Activated naive CD8-positive, alpha-beta T cell treated with anti-CD3 and anti-CD28 coated beads, Interleukin-2, amount 50 U/mL, for 24 hours (primary cell): Measurements from ENCODE around the gene CFAP92.
A peak's percentile ranks its signal among the peaks of the same experiment; 100 is the strongest.
"Not testable (repeated sequence)": the region's sequence is repeated elsewhere in the genome, so short reads cannot be mapped to it uniquely, and the experiment has no call there.

Source experiments
- ATAC-seq: fragments of 150-1000 bp; cut with Tn5 transposase; one replicate; pipeline ENCODE4 v1.10.0; 2021
- DNase-seq: peaks from one replicate; pipeline ENCODE4 v3.0.0; 2021
- H3K27ac Mint-ChIP-seq: one replicate; pipeline ENCODE4 v1.8.0; 2021; ENCODE audit warnings: mild to moderate bottlenecking, mixed read lengths
- H3K27me3 Mint-ChIP-seq: one replicate; pipeline ENCODE4 v1.8.0; 2021; ENCODE audit warnings: mixed read lengths
- H3K36me3 Mint-ChIP-seq: one replicate; pipeline ENCODE4 v1.8.0; 2021; ENCODE audit warnings: low read depth, mixed read lengths
- H3K4me1 Mint-ChIP-seq: one replicate; pipeline ENCODE4 v1.8.0; 2021; ENCODE audit warnings: mixed read lengths
- H3K4me3 Mint-ChIP-seq: one replicate; pipeline ENCODE4 v1.8.0; 2021; ENCODE audit warnings: mild to moderate bottlenecking, moderate library complexity, mixed read lengths
- H3K9me3 Mint-ChIP-seq: one replicate; pipeline ENCODE4 v1.8.0; 2021; ENCODE audit warnings: mixed read lengths

CFAP92 gene

GRCh38 chr3:128933213-128933921 is 60.5 kb downstream of the CFAP92 start:
- ATAC-seq (no peak), DNase-seq (no peak)
- Mint-ChIP-seq H3K27ac (no peak overlapping the region), H3K36me3 (no peaks in the 10 kb centered on the region), H3K9me3 (peaks cover 2% of the 10 kb centered on the region), H3K27me3 (no peaks in the 10 kb centered on the region), H3K4me1 (no peaks in the 10 kb centered on the region), H3K4me3 (no peak overlapping the region)

- H3K27me3 Mint-ChIP-seq, result no peaks in the 10 kb centered on the region
- H3K36me3 Mint-ChIP-seq, result no peaks in the 10 kb centered on the region
- H3K4me3 Mint-ChIP-seq, result no peak overlapping the region
- ATAC-seq (no peak), DNase-seq (no peak)
- no peaks in the 10 kb centered on the region for H3K4me1 Mint-ChIP-seq
- peaks cover 3% of the 10 kb centered on the region for H3K9me3 Mint-ChIP-seq
- H3K27ac Mint-ChIP-seq, result no peak overlapping the region
These were observed 61.2 kb downstream of the CFAP92 start for GRCh38 chr3:128932516-128933212.

- H3K27ac Mint-ChIP-seq, result no peak overlapping the region
- H3K4me3 Mint-ChIP-seq, result no peak overlapping the region
- no peak for ATAC-seq
- peaks cover 3% of the 10 kb centered on the region for H3K9me3 Mint-ChIP-seq
- H3K4me1 Mint-ChIP-seq, result no peaks in the 10 kb centered on the region
- H3K27me3 Mint-ChIP-seq, result no peaks in the 10 kb centered on the region
- peaks cover 2% of the 10 kb centered on the region for H3K36me3 Mint-ChIP-seq
- no peak for DNase-seq
These were observed 62.8 kb downstream of the CFAP92 start for GRCh38 chr3:128931046-128931445.

GRCh38 chr3:128929364-128929763 is 64.5 kb downstream of the CFAP92 start:
- H3K4me1 Mint-ChIP-seq, result peaks cover 12% of the 10 kb centered on the region
- DNase-seq (no peak), ATAC-seq (no peak)
- H3K4me3 Mint-ChIP-seq, result no peak overlapping the region
- no peaks in the 10 kb centered on the region for H3K27me3 Mint-ChIP-seq
- H3K9me3 Mint-ChIP-seq, result peaks cover 12% of the 10 kb centered on the region
- no peak overlapping the region for H3K27ac Mint-ChIP-seq
- peaks cover 4% of the 10 kb centered on the region for H3K36me3 Mint-ChIP-seq

- H3K27ac Mint-ChIP-seq, H3K27me3 Mint-ChIP-seq, H3K4me3 Mint-ChIP-seq, DNase-seq, ATAC-seq: not testable (repeated sequence)
- H3K36me3 Mint-ChIP-seq, result peaks cover 31% of the 10 kb centered on the region
- peaks cover 22% of the 10 kb centered on the region for H3K9me3 Mint-ChIP-seq
- peaks cover 42% of the 10 kb centered on the region for H3K4me1 Mint-ChIP-seq
These were observed 69.9 kb downstream of the CFAP92 start for GRCh38 chr3:128923986-128924385.

- ATAC-seq (no peak), DNase-seq (no peak)
- Mint-ChIP-seq H3K27me3 (no peaks in the 10 kb centered on the region), H3K9me3 (peaks cover 24% of the 10 kb centered on the region), H3K36me3 (peaks cover 34% of the 10 kb centered on the region), H3K27ac (peak overlapping the region; percentile 83), H3K4me1 (peaks cover 42% of the 10 kb centered on the region), H3K4me3 (peak overlapping the region; percentile 60)
These were observed 70.3 kb downstream of the CFAP92 start for GRCh38 chr3:128923576-128923975.

GRCh38 chr3:128922804-128923459 is 70.9 kb downstream of the CFAP92 start:
- ATAC-seq, result peak; percentile 95
- Mint-ChIP-seq H3K36me3 (peaks cover 40% of the 10 kb centered on the region), H3K4me3 (peak overlapping the region; percentile 60), H3K27me3 (no peaks in the 10 kb centered on the region), H3K27ac (peak overlapping the region; percentile 83), H3K9me3 (peaks cover 23% of the 10 kb centered on the region), H3K4me1 (peaks cover 42% of the 10 kb centered on the region)
- DNase-seq, result peak; percentile 66

- H3K36me3 Mint-ChIP-seq, result peaks cover 59% of the 10 kb centered on the region
- no peak for DNase-seq
- H3K4me3 Mint-ChIP-seq, result no peak overlapping the region
- no peak overlapping the region for H3K27ac Mint-ChIP-seq
- H3K27me3 Mint-ChIP-seq, result no peaks in the 10 kb centered on the region
- ATAC-seq, result no peak
- peaks cover 18% of the 10 kb centered on the region for H3K9me3 Mint-ChIP-seq
- peaks cover 37% of the 10 kb centered on the region for H3K4me1 Mint-ChIP-seq
These were observed 73.9 kb downstream of the CFAP92 start for GRCh38 chr3:128919988-128920387.

GRCh38 chr3:128917291-128917690 is 76.6 kb downstream of the CFAP92 start:
- Mint-ChIP-seq H3K4me3 (no peak overlapping the region), H3K9me3 (peaks cover 14% of the 10 kb centered on the region), H3K27ac (no peak overlapping the region), H3K4me1 (peaks cover 12% of the 10 kb centered on the region), H3K36me3 (peaks cover 66% of the 10 kb centered on the region), H3K27me3 (no peaks in the 10 kb centered on the region)
- ATAC-seq, result no peak
- DNase-seq, result no peak

- Mint-ChIP-seq H3K4me3 (no peak overlapping the region), H3K27ac (no peak overlapping the region), H3K27me3 (no peaks in the 10 kb centered on the region), H3K9me3 (peaks cover 11% of the 10 kb centered on the region), H3K36me3 (peaks cover 62% of the 10 kb centered on the region), H3K4me1 (no peaks in the 10 kb centered on the region)
- DNase-seq (no peak), ATAC-seq (no peak)
These were observed 78.8 kb downstream of the CFAP92 start for GRCh38 chr3:128914966-128915645.

- H3K9me3 Mint-ChIP-seq, result no peaks in the 10 kb centered on the region
- H3K27ac Mint-ChIP-seq, result no peak overlapping the region
- H3K4me1 Mint-ChIP-seq, result no peaks in the 10 kb centered on the region
- peaks cover 33% of the 10 kb centered on the region for H3K36me3 Mint-ChIP-seq
- ATAC-seq (no peak), DNase-seq (no peak)
- H3K4me3 Mint-ChIP-seq, result no peak overlapping the region
- no peaks in the 10 kb centered on the region for H3K27me3 Mint-ChIP-seq
These were observed 82.0 kb downstream of the CFAP92 start for GRCh38 chr3:128911911-128912310.

- Mint-ChIP-seq H3K4me3 (no peak overlapping the region), H3K36me3 (peaks cover 34% of the 10 kb centered on the region), H3K4me1 (no peaks in the 10 kb centered on the region), H3K27me3 (no peaks in the 10 kb centered on the region), H3K27ac (no peak overlapping the region), H3K9me3 (no peaks in the 10 kb centered on the region)
- no peak for ATAC-seq
- no peak for DNase-seq
These were observed 83.9 kb downstream of the CFAP92 start for GRCh38 chr3:128910006-128910405.

GRCh38 chr3:128908951-128909350 is 84.9 kb downstream of the CFAP92 start:
- H3K9me3 Mint-ChIP-seq, result no peaks in the 10 kb centered on the region
- no peaks in the 10 kb centered on the region for H3K4me1 Mint-ChIP-seq
- no peak overlapping the region for H3K4me3 Mint-ChIP-seq
- peaks cover 39% of the 10 kb centered on the region for H3K36me3 Mint-ChIP-seq
- DNase-seq (no peak), ATAC-seq (no peak)
- no peak overlapping the region for H3K27ac Mint-ChIP-seq
- H3K27me3 Mint-ChIP-seq, result no peaks in the 10 kb centered on the region

- Mint-ChIP-seq H3K4me3 (no peak overlapping the region), H3K27ac (no peak overlapping the region), H3K27me3 (no peaks in the 10 kb centered on the region), H3K9me3 (no peaks in the 10 kb centered on the region), H3K4me1 (no peaks in the 10 kb centered on the region), H3K36me3 (peaks cover 35% of the 10 kb centered on the region)
- ATAC-seq, result no peak
- no peak for DNase-seq
These were observed 86.0 kb downstream of the CFAP92 start for GRCh38 chr3:128907706-128908445.
